Head of caudate nucleus (tissue), 42 donors: ENCODE measurements around the gene SLC24A4.
A peak's percentile ranks its signal among the peaks of the same experiment; 100 is the strongest.

Experiments used
- DNase-seq, 42 donors: peaks; one replicate each; pipeline versions ENCODE4 v3.0.0 to v3.0.0-alpha.2; 2020 to 2021; ENCODE audit warnings: mixed read lengths in 7 of 42
- intact Hi-C: fragments of 100-400 bp; cut with DNase I; formaldehyde crosslinking; loops from one replicate; pipeline ENCODE4 v1.15.0; 2022

SLC24A4 gene

GRCh38 chr14:92353447-92353846 is 30.5 kb downstream of the SLC24A4 start:
- no peak for DNase-seq
- intact Hi-C loops = no loop called here

- intact Hi-C loops = no loop called here
- DNase-seq = no peak
Observed at GRCh38 chr14:92356677-92357076, 33.7 kb downstream of the SLC24A4 start.

DNA sequence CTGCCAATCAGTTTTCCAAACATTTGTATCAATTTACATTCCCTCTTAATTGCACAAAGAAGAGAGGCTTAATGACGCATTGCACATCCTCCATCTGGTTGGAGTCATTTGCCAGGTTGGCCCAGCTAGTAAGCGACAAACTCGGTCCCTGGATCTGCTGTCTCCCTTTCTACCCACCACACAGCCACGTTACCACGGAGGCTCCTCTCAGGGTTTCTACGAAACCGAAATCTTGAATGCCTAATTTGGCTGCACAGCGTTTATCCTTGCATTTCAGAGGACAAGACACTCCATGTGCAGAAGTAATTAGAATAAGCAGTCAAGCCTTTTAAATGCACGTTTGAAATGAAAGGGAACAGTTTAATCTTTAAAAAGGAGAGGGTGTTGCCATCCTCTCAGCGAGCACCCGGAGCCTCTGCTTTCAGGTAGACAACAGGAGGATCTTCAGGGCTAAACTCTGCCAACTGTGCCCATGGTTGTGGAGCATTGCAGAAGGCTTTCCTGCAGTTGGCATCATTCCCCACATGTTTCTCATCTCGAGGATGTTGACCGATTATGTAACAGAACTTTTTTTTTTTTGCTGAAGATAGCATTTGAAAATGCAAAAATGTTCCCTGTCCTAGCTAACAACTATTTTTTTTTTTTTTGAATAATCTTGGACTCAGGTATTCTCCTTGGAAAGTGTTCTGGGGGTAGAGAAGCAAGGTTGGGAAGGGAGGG is 37.8 kb downstream of the SLC24A4 start:
- intact Hi-C loops = no loop called here
- DNase-seq = peak in 5 of 42 donors; percentile 16 to 47 (median 24)

DNA sequence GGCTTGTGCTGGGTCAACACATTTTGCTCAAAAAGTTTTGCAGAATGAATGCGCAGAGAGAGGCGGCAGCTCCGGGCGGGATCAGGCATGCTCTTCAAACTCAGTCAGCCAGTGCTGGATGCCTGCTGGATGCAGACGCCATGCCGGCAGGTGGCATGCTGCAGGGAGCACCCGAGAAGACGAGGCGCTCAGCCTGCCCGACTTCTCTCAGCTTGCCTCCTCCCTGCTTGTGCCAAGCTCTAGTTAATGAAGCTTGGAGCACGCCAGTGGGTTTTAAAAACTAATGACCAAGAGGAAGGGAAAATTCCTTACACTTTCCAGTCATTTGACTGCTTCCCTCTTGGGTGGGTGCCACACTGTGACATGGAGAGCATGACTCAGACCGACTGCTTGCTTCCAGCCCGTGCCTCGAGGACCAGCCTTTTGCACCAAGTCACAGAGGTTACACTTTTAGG is 39.8 kb downstream of the SLC24A4 start:
- intact Hi-C loops = no loop called here
- DNase-seq = peak in 26 of 42 donors; percentile 2 to 71 (median 24)

- intact Hi-C loops = no loop called here
- DNase-seq = no peak
Observed at GRCh38 chr14:92366237-92366636, 43.3 kb downstream of the SLC24A4 start.

GRCh38 chr14:92368001-92368400 is 45.0 kb downstream of the SLC24A4 start:
- intact Hi-C loops = no loop called here
- no peak for DNase-seq

DNA sequence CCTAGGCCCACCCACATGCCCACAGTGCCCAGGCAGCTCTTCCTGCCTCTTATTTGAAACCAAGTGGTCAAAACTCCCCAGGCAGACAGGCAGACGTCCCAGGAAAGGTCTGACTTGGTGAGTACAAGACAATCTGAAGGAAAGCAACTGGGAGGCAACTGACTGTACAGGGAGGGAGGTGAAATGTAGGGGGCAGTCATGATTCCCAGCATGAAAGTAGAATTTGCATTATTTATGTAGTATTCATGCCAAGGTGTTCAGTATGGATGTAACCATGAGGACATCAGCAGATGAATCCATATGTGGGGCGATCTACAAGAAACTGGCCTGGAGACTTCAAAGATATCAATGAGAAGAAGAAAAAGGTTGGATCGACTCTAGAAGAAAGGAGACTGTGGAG is 46.1 kb downstream of the SLC24A4 start:
- DNase-seq = no peak
- intact Hi-C loops = no loop called here

DNA sequence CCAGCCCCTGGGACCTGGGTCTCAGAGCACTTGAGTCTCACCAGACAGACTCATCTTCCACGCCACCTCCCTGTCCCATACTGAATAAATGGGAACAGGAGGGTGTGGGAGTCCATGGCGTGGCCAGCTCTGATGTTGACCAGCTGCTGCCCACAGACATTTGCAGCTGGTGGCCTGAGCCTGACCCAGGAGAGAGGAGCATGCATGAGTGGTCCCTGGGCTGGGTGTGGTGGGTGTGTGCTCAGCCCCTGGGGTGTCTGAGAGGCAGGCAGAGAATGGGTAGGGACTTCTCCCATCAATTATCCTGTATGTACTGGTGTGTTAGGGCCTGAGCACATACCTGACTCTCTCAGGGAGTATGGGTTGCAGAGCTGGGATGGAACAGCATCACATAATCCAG is 49.3 kb downstream of the SLC24A4 start:
- intact Hi-C loops = no loop called here
- no peak for DNase-seq

DNA sequence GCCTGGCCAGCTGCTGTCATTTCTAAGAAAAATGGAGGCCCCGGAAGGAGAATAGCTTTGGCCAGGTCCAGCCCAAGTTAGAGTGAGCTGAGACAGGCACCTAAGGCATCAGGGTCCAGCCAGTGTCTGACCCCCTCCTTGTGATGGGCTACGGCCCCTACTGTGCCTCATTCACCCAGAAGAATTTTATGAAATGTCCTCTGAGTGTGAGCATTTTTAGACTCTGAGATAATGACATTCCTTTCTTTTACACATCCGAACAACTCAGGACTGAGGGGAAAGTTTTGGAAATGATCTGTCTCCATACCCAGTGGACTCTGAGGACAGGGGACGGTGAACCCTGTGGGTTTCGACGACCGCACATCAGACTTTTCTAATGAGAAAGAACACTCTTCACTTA is 50.4 kb downstream of the SLC24A4 start:
- no peak for DNase-seq

DNA sequence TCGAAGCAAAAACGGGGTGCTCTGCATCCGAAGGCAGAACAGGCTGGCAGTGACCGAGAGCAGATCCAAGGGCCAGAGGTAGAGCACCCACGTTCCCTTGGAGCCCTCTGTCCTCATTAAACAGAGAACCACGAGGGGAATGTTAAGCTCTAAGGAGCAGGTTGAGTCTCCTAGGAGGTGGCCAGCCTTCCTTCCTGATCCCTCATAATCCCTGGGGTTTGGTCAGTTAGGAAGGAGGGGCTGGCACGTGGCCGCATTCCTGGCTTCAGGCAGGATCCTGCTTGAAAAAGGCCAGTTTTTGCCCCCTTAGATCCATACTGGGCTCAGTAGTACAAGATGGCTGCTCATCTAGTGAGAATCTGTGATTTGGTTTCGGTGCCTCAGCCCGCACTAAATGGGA is 57.2 kb downstream of the SLC24A4 start:
- DNase-seq = no peak
- intact Hi-C loops = no loop called here

More for the DNA sequence above, 50.4 kb downstream of the SLC24A4 start:
- intact Hi-C loops = no loop called here

GRCh38 chr14:92380582-92380981 is 57.6 kb downstream of the SLC24A4 start:
- no peak for DNase-seq
- intact Hi-C loops = no loop called here

DNA sequence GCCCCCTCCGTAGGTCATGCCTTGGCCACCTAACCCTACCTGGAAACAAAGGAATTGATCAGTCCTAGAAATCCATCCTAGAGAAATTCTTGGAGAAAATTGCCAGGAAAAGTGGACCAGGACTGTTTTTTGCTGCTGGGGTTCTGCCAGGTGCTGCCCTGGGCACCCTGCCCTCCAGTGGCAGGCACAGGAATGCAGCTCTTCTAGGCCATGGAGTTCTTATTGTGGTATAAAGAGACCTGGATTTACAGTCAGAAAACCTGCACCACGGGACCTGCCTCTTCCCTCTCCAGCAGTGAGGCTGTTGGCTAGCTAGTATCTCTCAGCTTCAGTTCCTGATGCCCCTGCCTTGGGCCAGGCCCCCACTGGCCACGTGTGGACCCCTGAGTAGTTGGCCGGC is 59.7 kb downstream of the SLC24A4 start:
- intact Hi-C loops = no loop called here
- DNase-seq = peak in 14 of 42 donors; percentile 13 to 51 (median 28)

GRCh38 chr14:92383805-92384204 is 60.8 kb downstream of the SLC24A4 start:
- no peak for DNase-seq
- intact Hi-C loops = no loop called here

- no peak for DNase-seq
- intact Hi-C loops = no loop called here
Observed at GRCh38 chr14:92384461-92385133, 61.6 kb downstream of the SLC24A4 start.

DNA sequence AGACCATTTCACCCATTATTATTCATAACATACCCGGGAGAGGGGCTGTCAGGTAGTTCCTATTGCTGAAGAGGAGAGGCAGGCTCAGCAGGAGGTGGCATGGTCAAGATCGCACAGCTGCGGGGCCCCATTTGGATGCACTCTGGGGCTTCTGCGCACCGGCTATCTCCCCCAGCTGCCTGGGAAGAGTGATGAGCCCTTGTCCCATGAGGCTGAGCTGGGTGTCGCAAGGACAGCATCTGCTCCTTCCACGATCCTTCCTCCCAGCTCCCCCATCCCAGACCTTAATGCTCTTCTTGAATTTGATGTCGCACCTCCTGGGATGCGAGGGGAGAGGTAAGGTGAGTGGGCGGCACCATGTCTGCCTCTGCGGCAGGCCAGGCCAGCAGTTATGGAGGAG is 62.6 kb downstream of the SLC24A4 start:
- no peak for DNase-seq
- intact Hi-C loops = no loop called here

GRCh38 chr14:92386165-92386564 is 63.2 kb downstream of the SLC24A4 start:
- intact Hi-C loops = no loop called here
- no peak for DNase-seq

DNA sequence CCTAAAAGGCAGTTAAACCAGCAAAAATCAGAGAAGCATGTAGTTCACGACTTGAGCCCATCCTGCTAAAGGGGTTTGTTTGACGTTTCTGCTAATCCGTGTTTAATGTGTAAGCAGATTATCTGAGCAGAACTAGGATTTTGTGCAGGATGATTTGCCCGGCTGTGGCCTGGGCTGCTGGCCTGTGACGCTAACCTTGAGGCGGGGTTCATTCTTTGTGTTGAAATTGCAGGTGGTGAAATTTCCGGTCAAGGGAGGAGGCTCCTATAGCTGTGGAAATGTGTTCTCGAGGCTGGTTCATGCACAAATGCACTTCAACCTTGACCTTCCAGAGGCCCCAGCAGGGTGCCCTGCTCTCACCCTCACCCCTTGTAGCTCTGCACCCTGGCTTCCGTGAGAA is 63.7 kb downstream of the SLC24A4 start:
- intact Hi-C loops = no loop called here
- no peak for DNase-seq

- DNase-seq = no peak
- intact Hi-C loops = no loop called here
Observed at GRCh38 chr14:92387578-92387977, 64.6 kb downstream of the SLC24A4 start.

GRCh38 chr14:92389598-92390158 is 66.7 kb downstream of the SLC24A4 start:
- intact Hi-C loops = no loop called here
- no peak for DNase-seq

GRCh38 chr14:92391726-92392125 is 68.8 kb downstream of the SLC24A4 start:
- intact Hi-C loops = no loop called here
- no peak for DNase-seq

- DNase-seq = no peak
- intact Hi-C loops = no loop called here
Observed at GRCh38 chr14:92392711-92393110, 69.7 kb downstream of the SLC24A4 start.
